GM21576 (cell line): ENCODE measurements around the gene RBM38.

Experiments used
- ATAC-seq: cut with Tn5 transposase; IDR thresholded peaks from one replicate; pipeline ENCODE4 v1.9.1; 2021; ENCODE audit warnings: mild to moderate bottlenecking, moderate library complexity; ENCODE audit not compliant: unreplicated experiment

The RBM38 gene

GRCh38 chr20:57449398-57450354, 58.5 kb downstream of the RBM38 start:
- no peak for ATAC-seq

GRCh38 chr20:57450419-57450818, 59.2 kb downstream of the RBM38 start:
- ATAC-seq: peak; percentile 76

- ATAC-seq: peak; percentile 29
Measured at GRCh38 chr20:57450931-57451330, 59.7 kb downstream of the RBM38 start.

DNA sequence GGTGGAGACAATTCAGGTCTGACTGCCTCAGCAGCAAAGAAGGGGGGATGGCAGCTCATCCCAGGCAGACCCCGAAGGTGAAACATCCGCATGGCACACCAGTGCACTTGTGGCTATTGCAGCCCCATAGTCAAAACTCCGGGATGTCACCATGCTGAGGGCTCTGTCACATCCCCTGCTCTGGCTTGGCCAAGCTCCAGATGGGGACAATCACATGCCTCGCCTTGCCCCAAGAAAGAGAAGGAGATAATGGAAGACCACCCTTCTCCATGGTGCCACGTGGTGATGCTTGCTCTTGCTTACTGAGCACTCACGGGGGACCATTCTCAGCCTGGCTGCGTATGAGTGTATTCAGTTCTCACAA, 60.2 kb downstream of the RBM38 start:
- no peak for ATAC-seq

- ATAC-seq: no peak
Measured at GRCh38 chr20:57451795-57452661, 60.8 kb downstream of the RBM38 start.

GRCh38 chr20:57455386-57455785, 64.2 kb downstream of the RBM38 start:
- ATAC-seq: no peak

DNA sequence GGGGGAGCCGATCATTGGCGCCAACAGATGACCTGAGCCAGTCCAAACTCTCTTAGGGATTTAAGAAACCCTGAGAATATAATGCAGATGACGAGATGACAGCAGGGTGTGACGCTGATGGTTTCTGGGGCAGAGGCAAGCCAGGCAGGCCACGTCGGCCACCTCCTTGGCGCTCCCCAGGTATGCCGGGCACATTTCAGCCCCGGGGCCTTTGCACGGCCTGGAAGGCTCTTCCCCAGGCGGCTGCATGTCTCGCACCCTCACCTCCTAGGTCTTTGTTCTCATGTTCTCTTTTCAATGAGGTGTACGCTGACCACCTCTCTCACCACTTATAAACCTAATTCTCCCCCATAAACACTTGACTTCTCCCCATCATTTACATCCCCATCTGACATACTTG, 64.9 kb downstream of the RBM38 start:
- no peak for ATAC-seq

DNA sequence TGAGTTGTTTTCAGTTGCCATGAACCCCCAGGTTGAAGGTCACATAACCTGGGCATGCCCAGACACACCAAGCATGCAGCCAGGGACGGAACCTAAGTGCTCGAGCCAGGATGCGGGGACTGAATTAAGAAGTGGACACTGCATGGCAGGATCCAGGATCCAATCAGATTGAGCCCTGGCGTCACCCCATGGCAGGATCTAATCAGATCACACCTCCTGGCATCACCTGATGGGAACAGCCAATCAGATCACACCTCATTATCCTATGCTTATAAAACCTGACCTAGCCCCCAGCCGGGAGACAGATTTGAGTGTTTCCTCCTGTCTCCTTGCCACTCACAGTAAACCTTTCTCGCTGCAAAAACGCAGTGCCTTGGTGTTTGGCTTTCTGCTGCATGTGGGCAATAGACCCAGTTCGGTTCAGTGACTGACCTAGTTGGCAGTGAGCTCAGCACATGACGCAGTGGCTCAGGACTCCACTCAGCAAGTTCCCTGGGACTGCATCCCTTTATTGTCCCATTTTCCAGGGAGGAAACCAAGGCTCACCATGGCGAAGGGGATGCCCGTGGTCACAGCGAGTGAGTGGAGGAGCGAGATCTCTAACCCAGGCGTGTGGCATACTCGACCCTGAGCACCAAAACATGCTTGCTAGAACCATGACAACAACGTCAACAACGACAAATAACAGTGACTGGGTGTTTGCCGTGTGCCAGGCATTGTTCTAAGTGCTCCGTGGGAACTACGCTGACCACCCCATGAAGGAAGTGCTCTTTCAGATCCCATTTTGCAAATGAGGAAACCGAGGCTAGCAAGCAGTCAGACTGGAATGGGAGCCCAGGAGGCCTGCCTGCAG, 66.3 kb downstream of the RBM38 start:
- no peak for ATAC-seq

DNA sequence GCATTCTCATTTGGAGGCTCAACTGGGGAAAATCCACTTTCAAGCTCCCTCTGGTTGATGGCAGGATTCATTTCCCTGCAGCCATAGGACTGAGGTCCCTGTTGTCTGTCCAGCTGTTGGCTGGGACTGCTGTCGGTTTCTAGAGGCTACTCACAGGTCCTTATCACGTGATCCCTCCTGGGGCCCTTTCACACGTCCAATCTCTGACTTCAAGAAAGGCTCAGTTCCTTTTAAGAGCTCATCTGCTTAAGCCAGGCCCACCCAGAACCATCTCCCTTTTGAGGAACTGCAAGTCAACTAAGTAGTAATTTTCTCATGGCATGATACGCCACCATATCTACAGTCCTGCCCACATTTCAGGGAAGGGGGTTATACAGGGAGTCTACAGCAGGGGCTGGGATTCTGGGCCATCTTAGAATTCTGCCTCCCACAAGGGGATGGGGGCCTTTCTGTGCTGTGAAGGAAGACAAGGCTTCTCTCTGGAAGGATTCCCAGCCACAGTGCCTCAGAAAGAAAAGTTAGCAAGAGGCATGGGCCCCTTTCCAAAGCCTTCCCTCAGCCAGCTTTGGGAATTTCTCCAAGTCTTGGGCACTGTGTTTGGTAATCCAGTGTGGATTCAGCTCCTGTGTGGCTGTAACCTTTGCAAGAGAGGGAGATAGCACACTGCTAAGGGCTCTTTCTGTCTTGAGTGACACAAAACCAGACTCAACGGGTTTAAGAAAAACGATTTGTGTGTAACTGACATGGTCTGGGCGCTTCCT, 67.4 kb downstream of the RBM38 start:
- ATAC-seq: no peak
